Measurements from ENCODE around the gene SRRT.

Gene SRRT

GRCh38 chr7:100856871-100857282 is 18.0 kb upstream of the SRRT start:
- no peak overlapping the region for H2AFZ ChIP-seq (ENCODE audit: low read depth, low read length)
- TF ChIP-seq, protein P1, sequence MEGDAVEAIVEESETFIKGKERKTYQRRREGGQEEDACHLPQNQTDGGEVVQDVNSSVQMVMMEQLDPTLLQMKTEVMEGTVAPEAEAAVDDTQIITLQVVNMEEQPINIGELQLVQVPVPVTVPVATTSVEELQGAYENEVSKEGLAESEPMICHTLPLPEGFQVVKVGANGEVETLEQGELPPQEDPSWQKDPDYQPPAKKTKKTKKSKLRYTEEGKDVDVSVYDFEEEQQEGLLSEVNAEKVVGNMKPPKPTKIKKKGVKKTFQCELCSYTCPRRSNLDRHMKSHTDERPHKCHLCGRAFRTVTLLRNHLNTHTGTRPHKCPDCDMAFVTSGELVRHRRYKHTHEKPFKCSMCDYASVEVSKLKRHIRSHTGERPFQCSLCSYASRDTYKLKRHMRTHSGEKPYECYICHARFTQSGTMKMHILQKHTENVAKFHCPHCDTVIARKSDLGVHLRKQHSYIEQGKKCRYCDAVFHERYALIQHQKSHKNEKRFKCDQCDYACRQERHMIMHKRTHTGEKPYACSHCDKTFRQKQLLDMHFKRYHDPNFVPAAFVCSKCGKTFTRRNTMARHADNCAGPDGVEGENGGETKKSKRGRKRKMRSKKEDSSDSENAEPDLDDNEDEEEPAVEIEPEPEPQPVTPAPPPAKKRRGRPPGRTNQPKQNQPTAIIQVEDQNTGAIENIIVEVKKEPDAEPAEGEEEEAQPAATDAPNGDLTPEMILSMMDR (IDR thresholded peaks at IDR 0.05; ENCODE audit: low read depth, low read length), result no peak
- TF ChIP-seq EZH2phosphoT487 (IDR thresholded peaks at IDR 0.05; ENCODE audit: low read depth), result no peak
- no peak overlapping the region for H3K9ac ChIP-seq (ENCODE audit: low read length)
- H3K4me2 ChIP-seq (ENCODE audit: low read length), result no peak overlapping the region
- H3K36me3 ChIP-seq (replicated peaks; ENCODE audit: low read depth, low read length), result peaks cover 9% of the 10 kb centered on the region
- no peaks in the 10 kb centered on the region for H3K27me3 ChIP-seq (ENCODE audit: low read depth, low read length)
- H3K9me3 ChIP-seq (ENCODE audit: insufficient read depth, low read length), result no peaks in the 10 kb centered on the region
- no peak overlapping the region for H3K27ac ChIP-seq (ENCODE audit: low read length)
- peaks cover 22% of the 10 kb centered on the region for H3K79me2 ChIP-seq (ENCODE audit: low read length)
- H3K4me3 ChIP-seq (ENCODE audit: low read length), result no peak overlapping the region
- 0 out of 2 replicates have a peak, but pooled peaks cover 2% of the 10 kb centered on the region for H4K20me1 ChIP-seq (ENCODE audit: insufficient read depth, low read length)
- peaks cover 22% of the 10 kb centered on the region for H3K4me1 ChIP-seq (ENCODE audit: low read length)

DNA sequence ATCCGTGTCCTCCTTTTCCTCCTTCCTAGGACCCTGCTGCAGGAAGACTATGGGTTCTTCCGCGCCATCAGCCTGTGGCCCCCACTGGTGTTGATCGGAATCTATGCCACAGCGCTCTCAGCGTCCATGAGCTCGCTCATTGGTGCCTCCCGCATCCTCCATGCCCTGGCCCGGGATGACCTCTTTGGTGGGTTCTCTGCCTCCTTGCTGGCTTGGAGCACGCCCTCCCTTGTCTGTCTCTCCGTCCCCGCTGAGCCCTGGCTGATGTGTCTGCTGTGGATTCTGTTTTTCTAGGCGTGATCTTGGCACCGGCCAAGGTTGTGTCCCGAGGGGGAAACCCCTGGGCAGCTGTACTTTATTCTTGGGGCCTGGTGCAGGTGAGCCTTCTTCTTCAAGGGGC is 15.0 kb upstream of the SRRT start:
- peaks cover 15% of the 10 kb centered on the region for H3K36me3 ChIP-seq (replicated peaks; ENCODE audit: low read depth, low read length)
- no peaks in the 10 kb centered on the region for H4K20me1 ChIP-seq (ENCODE audit: insufficient read depth, low read length)
- H3K27ac ChIP-seq (ENCODE audit: low read length), result no peak overlapping the region
- no peak overlapping the region for H3K4me2 ChIP-seq (ENCODE audit: low read length)
- H2AFZ ChIP-seq (ENCODE audit: low read depth, low read length), result no peak overlapping the region
- H3K27me3 ChIP-seq (ENCODE audit: low read depth, low read length), result no peaks in the 10 kb centered on the region
- H3K4me1 ChIP-seq (ENCODE audit: low read length), result peaks cover 20% of the 10 kb centered on the region
- peaks cover 7% of the 10 kb centered on the region for H3K79me2 ChIP-seq (ENCODE audit: low read length)
- TF ChIP-seq EZH2phosphoT487 (IDR thresholded peaks at IDR 0.05; ENCODE audit: low read depth), result no peak
- TF ChIP-seq, protein P1 (IDR thresholded peaks at IDR 0.05; ENCODE audit: low read depth, low read length), result no peak
- H3K9me3 ChIP-seq (ENCODE audit: insufficient read depth, low read length), result no peaks in the 10 kb centered on the region
- H3K9ac ChIP-seq (ENCODE audit: low read length), result no peak overlapping the region
- H3K4me3 ChIP-seq (ENCODE audit: low read length), result no peak overlapping the region

GRCh38 chr7:100860702-100861615 is 13.9 kb upstream of the SRRT start:
- H3K27me3 ChIP-seq (ENCODE audit: low read depth, low read length), result no peaks in the 10 kb centered on the region
- peaks cover 7% of the 10 kb centered on the region for H3K79me2 ChIP-seq (ENCODE audit: low read length)
- H2AFZ ChIP-seq (ENCODE audit: low read depth, low read length), result no peak overlapping the region; the same call in 1 of the 2 replicates
- peaks cover 15% of the 10 kb centered on the region for H3K36me3 ChIP-seq (replicated peaks; ENCODE audit: low read depth, low read length)
- H3K9me3 ChIP-seq (ENCODE audit: insufficient read depth, low read length), result no peaks in the 10 kb centered on the region
- H3K4me2 ChIP-seq (ENCODE audit: low read length), result peak overlapping the region; percentile 95
- no peak for TF ChIP-seq EZH2phosphoT487 (IDR thresholded peaks at IDR 0.05; ENCODE audit: low read depth)
- TF ChIP-seq, protein P1 (IDR thresholded peaks at IDR 0.05; ENCODE audit: low read depth, low read length), result no peak
- H4K20me1 ChIP-seq (ENCODE audit: insufficient read depth, low read length), result no peaks in the 10 kb centered on the region
- peak overlapping the region; percentile 68 for H3K27ac ChIP-seq (ENCODE audit: low read length)
- H3K4me1 ChIP-seq (ENCODE audit: low read length), result peaks cover 20% of the 10 kb centered on the region
- peak overlapping the region; percentile 70 for H3K4me3 ChIP-seq (ENCODE audit: low read length)
- H3K9ac ChIP-seq (ENCODE audit: low read length), result peak overlapping the region; percentile 67

- Histone ChIP-seq H3K9me3 (ENCODE audit: insufficient read depth, low read length) (no peaks in the 10 kb centered on the region), H4K20me1 (ENCODE audit: insufficient read depth, low read length) (no peaks in the 10 kb centered on the region)
- TF ChIP-seq, protein P1 (IDR thresholded peaks at IDR 0.05; ENCODE audit: low read depth, low read length), result no peak
Measured at GRCh38 chr7:100861616-100861985, 13.3 kb upstream of the SRRT start.

More at GRCh38 chr7:100861616-100861985, 13.3 kb upstream of the SRRT start:
- Histone ChIP-seq H3K27me3 (ENCODE audit: low read depth, low read length) (no peaks in the 10 kb centered on the region), H3K27ac (ENCODE audit: low read length) (peak overlapping the region; percentile 68), H2AFZ (ENCODE audit: low read depth, low read length) (no peak overlapping the region; the same call in 1 of the 2 replicates), H3K4me3 (ENCODE audit: low read length) (peak overlapping the region; percentile 70), H3K79me2 (ENCODE audit: low read length) (peaks cover 7% of the 10 kb centered on the region), H3K4me1 (ENCODE audit: low read length) (peaks cover 21% of the 10 kb centered on the region), H3K36me3 (replicated peaks; ENCODE audit: low read depth, low read length) (peaks cover 15% of the 10 kb centered on the region), H3K9ac (ENCODE audit: low read length) (peak overlapping the region; percentile 67), H3K4me2 (ENCODE audit: low read length) (peak overlapping the region; percentile 95)

All from OCI-LY3 (cell line).